ENCODE data around the gene VIT.

Gene VIT, protein sequence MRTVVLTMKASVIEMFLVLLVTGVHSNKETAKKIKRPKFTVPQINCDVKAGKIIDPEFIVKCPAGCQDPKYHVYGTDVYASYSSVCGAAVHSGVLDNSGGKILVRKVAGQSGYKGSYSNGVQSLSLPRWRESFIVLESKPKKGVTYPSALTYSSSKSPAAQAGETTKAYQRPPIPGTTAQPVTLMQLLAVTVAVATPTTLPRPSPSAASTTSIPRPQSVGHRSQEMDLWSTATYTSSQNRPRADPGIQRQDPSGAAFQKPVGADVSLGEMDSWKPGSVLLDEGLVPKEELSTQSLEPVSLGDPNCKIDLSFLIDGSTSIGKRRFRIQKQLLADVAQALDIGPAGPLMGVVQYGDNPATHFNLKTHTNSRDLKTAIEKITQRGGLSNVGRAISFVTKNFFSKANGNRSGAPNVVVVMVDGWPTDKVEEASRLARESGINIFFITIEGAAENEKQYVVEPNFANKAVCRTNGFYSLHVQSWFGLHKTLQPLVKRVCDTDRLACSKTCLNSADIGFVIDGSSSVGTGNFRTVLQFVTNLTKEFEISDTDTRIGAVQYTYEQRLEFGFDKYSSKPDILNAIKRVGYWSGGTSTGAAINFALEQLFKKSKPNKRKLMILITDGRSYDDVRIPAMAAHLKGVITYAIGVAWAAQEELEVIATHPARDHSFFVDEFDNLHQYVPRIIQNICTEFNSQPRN

DNA sequence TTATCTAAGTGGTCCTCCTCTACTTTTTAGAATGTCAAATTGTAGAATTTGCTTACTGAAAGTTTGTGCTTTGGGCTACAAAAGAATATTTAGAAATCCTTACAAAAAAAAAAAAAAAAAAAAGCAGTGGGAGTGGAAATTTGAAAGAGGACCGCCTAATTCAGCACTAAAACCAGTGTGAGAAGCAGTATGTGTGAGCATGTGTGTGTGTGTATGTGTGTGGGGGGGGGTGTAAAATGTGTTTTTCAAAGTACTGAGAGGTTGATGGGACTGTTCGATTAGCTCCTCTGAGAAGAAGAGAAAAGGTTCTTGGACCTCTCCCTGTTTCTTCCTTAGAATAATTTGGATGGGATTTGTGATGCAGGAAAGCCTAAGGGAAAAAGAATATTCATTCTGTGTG, at the start of gene VIT:
TSS of gene VIT (plus strand) at position 175 of the 400 bp plus-strand sequence. CDS start 19,664 bp downstream, outside the sequence.
- no peak for DNase-seq

DNA sequence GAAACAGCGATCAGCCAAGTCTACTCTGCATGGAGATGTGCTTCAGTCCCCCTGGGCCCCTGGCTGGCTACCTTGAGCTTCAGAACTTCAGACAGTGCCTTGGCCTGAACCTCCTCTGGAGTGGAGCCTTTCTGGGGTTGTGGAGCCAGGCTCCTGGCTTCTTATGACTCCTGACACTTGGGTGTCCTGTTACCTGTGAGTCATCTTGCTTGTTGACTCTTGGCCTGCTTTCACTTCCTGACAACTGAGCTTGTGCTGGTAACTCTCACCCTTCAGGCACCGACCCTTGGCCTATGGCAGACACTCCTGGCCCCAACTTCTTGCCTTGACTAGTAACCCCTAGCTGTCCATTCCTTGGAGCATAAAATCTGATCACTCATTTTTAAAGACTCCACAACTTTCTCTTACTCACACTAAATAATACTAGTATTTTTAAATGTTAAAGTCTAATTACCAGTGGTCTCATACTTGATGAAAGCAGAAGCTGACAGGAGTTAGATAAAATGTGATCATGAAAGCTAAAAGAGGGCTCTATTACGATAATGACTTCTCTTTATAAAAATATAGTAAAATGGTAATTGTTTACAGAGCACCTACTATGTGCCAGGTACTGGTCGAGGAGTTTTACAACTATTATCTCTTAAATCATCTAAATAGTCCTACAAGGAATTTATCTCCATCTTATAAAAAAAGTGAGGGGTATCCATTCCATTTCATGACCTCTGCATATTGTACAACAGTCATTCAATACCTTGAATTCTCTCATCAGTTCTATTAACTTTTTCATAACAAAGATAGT, 46.3 kb upstream of the VIT start:
- no peak for DNase-seq

- DNase-seq: no peak
Observed at GRCh38 chr2:36653155-36653554, 43.4 kb upstream of the VIT start.

DNA sequence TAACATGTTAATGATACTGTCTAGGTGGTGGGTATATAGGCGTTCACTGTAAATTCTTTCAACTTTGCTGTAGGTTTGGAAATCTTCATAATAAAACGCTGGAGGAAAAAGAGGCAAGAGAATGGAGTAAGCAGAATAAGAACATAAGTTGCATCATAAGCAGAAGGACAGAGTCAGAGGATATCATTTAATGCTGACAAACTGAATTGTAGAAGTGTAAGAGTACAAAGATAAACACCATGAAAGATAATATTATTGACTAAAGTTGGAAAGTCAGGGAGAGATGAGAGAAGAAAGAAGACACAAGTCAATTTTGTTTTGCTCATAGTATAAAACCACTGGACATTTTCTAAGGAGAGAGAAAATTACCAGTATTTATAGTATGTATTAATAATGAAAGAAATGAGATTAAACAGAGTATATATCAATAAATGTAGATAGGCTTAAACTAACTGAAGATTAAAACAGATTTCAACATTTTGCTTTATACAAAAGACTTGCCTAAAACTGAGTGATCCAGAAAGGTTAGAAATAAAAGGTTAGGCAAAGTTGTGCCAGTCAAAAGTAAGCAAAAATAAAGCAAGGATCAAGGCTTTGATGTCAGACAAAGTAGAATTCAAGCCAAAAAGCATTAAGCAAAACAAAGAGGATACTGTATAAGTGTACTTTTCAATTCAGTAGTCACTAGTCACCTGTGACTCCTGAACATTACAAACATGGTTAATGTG, 42.4 kb upstream of the VIT start:
- DNase-seq: no peak

DNA sequence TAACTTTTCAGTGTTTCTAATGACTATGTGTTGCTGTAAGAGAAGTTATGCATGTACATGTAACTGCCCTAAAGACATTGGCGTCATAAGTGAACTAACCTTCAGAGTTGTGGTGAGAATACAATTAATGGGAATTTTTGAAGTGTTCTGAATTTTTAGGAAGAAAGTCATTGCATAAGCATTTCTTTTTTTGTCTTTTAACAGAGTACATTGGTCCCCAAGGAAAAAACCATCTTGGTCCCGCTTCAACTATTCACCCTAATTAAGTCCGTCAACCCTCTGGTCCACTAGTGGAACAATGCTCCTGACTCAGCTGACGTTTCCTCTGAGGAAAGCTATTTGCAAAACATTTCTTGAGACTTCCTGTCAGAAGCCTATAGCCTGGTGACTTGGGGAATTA, 41.1 kb upstream of the VIT start:
- DNase-seq: no peak

DNA sequence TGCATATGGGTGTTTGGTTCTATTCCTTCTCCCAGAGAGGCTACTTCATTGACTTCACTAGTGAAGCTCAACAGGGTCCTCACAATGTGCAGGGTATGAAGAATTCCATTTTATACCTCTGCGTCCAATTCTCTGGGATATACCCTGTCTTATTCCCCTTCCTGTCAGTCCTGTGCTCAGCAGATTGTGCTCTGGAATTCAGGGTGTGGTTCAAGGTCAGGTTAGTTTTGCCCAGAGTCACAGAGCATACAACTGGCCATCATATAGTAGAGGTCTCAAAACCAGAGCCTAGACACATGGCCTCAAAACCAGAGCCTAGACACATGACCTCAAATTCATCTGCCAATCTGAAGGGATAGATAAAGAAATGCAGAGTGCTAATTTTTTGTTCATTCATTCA, 38.8 kb upstream of the VIT start:
- DNase-seq: no peak

DNA sequence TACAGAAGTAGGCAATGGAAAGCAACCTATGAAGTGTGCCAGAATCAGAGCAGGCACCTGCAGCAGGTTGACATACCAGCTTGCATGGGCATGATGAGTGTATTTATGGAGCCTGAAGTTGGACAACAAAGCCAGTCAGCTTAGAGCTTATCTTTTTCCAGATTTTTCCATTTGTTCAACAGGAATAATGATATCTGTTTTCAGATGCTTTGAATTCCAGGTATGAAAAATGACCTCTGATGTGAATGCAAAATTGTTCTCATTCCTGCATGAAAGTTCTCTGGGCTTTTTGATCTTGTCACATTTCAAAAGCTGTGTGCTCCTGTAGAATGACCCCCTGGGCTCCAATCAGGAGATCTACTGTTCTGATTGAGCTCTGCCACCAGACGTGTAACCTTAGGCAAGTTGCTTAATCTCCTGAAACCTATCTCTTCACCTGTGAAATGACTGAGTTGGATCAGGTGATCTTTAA, 38.2 kb upstream of the VIT start:
- DNase-seq: no peak

GRCh38 chr2:36659218-36659617, 37.3 kb upstream of the VIT start:
- DNase-seq: no peak

GRCh38 chr2:36659872-36660312, 36.6 kb upstream of the VIT start:
- DNase-seq: no peak

GRCh38 chr2:36662638-36663037, 33.9 kb upstream of the VIT start:
- no peak for DNase-seq

- no peak for DNase-seq
Observed at GRCh38 chr2:36663295-36663694, 33.2 kb upstream of the VIT start.

- DNase-seq: peak; percentile 49
Observed at GRCh38 chr2:36663851-36664695, 32.4 kb upstream of the VIT start.

DNA sequence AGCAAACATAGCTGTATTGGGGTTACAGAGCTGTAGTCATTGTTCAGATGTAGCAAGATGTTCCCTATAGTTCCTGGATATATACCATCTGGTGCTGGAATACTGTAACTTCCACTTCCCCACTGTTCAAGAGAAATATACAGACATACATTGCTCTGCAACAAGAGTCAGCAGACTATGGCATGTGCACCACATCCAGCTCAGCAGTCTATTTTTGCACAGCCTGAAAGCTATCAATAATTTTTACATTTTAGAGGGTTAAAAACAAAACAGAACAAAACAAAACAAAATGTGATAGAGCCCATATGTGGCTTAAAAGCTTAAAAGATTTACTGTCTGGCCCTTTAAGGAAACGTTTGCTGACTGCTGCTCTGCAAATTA, 31.8 kb upstream of the VIT start:
- no peak for DNase-seq

- DNase-seq: no peak
Observed at GRCh38 chr2:36667931-36668330, 28.6 kb upstream of the VIT start.

DNA sequence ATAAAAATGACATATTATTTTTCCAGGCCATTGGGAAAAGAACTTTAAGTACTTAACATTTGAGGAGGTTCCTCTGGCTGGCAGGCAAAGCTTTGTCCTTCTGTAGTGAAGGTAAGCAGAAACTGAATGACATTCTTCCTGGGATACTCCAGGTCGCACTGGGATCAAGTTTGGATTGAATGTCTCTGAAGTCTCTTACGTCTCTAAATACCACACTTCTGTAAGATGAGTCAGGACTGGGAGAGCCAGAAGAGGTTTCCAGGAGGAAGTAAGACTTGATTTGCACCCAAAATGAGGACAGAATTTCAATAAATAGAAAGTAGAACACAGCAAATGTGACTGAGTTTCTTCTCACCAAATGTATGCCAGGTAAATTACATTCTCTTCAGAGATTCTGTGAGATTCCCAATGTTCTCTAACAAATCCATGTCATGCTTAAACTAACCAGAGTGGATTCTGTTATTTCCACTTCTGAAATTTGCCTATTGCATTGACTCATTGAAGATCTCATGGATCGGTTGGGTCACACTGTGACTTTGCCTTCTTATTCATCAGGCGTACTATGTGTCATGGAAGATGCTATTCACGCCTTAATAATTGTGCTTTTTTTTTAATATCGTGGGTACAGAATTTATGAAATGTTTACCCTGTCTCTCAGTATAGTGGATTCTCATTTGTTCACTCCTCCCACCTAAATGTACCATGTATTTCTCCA, 25.5 kb upstream of the VIT start:
- DNase-seq: no peak

DNA sequence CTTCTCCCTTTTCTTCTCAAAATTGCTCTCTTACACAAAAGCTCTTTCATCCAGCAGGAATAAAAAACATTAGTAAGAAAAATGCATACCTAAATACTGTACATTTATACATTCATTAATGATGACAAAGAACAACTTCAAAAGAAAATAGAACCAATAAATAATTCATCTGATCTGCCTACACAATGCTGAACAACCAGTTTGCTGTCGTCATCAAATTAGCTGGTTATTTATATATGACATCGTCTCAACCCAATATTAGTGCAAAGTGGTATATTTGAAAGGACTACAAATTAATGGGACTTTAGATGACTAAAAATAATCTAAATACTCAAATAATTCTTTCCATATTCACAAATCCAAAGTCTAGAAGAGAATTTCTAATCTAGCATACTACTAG, 24.8 kb upstream of the VIT start:
- no peak for DNase-seq

- no peak for DNase-seq
Observed at GRCh38 chr2:36672199-36672598, 24.3 kb upstream of the VIT start.

DNA sequence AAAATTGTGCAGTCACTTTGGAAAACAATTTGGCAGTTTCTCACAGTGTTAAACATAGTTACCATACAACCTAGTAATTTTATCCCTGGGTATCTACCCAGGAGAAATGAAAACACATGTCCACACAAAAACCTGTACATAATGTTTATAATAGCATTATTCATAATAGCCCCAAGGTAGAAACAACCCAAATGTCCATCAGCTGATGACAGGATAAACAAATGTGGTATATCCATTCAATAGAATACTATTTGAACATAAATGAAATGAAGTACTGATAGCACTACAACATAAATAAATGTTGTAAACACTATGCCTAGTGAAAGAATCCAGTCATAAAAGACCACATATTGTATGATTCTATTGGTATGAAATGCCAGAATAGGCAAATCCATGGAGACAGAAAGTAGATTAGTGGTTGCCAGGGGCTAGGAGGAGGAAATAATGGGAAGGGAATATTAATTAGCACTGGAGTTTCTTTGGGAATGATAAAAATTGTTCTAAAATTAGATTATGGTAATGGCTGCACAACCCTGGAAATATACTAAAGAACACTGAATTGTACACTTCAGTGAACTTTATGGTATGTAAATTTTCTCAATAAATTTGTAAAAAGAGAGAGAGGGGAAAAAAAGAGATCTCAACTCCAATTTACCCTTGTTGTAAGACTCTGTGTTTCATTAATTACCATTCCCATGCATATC, 20.8 kb upstream of the VIT start:
- DNase-seq: no peak

DNA sequence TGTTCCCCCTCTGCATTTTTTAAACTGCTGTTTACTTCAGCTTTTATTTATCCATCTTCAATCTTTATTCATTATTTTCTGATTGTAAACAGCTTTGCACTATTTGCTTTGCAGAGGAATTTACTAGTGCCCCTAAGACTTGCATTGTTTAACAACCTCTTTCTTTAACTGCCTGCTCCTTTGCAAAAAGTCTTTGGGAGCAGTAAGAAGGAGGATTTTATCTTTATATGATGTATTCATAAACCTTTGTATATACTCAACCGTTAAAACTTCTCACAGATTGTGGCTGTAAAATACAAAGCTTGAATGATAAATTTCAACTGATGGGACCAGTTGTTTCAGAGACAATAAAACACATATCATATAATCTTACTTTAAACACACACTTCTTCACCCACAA, 20.1 kb upstream of the VIT start:
- DNase-seq: no peak

GRCh38 chr2:36677386-36677785, 19.1 kb upstream of the VIT start:
- no peak for DNase-seq

All from NCI-H345 (cell line).